GM12873 (cell line): ENCODE results near the gene PHACTR1.

Experiments
- TF ChIP-seq, protein P1 (sequence below): IDR thresholded peaks from 2 replicates; pipeline ENCODE4 v1.5.1; 2012; ENCODE audit warnings: low read depth, mild to moderate bottlenecking, moderate library complexity, low read length, control low read depth; ENCODE audit not compliant: insufficient read depth; ENCODE audit errors: missing control alignments

Gene PHACTR1

DNA sequence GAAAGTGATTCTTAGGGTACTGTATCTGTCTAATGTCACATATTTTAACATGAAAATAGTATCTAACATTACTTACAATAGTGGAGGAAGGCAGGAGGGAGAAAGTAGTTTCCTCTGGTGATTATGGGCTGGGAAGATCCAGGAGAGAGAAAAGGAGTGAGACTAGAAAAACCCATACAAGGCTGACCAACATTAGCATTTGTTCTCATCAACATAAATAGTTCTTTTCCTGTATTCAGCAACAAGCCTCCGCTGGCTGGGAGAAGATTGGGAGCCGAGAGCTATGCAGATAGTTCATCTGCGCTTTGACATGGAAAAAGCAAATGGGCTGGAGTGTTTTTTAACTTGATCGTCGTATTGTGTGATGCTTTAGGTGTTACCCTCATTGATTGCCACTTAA is 239.4 kb downstream of the PHACTR1 start:
- TF ChIP-seq, protein P1, sequence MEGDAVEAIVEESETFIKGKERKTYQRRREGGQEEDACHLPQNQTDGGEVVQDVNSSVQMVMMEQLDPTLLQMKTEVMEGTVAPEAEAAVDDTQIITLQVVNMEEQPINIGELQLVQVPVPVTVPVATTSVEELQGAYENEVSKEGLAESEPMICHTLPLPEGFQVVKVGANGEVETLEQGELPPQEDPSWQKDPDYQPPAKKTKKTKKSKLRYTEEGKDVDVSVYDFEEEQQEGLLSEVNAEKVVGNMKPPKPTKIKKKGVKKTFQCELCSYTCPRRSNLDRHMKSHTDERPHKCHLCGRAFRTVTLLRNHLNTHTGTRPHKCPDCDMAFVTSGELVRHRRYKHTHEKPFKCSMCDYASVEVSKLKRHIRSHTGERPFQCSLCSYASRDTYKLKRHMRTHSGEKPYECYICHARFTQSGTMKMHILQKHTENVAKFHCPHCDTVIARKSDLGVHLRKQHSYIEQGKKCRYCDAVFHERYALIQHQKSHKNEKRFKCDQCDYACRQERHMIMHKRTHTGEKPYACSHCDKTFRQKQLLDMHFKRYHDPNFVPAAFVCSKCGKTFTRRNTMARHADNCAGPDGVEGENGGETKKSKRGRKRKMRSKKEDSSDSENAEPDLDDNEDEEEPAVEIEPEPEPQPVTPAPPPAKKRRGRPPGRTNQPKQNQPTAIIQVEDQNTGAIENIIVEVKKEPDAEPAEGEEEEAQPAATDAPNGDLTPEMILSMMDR: no peak

DNA sequence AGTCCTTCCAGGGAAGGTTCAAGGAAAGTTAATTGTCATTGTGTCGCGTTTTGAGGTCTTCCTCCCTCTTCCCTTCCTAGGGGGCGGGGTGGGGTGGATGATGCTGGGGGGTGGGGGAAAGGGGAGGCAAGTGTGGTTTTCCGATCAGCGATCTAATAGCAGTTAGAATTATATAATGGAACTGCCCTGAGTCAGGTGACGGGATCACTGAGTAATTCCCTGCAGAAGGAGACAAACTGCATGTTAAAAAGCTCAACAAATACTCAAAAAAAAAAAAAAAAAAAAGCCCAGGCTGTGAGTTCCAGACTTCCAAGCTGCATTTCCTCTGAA is 240.4 kb downstream of the PHACTR1 start:
- TF ChIP-seq, protein P1: no peak

DNA sequence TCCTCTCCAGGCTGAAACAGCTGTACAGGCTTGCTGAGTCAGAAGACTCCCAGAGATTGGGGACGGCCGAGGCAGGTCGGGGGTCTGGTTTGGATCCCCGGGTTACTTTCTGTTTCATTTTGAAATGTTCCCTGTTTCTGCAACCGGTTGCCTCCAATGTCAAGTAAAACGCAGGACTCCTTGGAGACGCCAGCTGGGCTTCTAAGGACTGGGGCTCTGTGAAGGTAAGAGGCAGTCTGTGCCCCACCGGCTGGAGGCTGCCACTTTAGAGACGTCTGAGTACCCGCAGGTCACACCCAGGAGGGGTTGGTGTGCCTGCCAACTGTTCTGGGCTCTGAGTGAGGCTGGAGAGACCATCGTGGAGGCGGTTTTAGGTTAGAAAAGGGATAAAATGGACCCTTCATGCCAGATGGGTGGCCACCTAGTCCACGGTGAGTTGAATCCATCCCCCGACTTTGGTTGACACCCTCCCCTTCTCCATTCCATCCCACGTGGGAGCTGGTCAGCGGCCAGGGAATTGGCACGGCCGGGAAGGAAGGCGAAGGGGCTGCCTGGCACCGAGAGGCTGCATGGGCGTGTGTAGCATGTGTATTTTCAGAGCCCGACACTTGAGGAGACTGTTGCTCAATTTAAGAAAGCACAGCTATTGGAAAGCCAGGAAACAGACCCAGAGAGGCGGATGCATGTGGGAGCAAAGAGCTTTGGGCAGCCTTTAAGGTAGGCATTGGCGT is 240.9 kb downstream of the PHACTR1 start:
- TF ChIP-seq, protein P1: no peak

DNA sequence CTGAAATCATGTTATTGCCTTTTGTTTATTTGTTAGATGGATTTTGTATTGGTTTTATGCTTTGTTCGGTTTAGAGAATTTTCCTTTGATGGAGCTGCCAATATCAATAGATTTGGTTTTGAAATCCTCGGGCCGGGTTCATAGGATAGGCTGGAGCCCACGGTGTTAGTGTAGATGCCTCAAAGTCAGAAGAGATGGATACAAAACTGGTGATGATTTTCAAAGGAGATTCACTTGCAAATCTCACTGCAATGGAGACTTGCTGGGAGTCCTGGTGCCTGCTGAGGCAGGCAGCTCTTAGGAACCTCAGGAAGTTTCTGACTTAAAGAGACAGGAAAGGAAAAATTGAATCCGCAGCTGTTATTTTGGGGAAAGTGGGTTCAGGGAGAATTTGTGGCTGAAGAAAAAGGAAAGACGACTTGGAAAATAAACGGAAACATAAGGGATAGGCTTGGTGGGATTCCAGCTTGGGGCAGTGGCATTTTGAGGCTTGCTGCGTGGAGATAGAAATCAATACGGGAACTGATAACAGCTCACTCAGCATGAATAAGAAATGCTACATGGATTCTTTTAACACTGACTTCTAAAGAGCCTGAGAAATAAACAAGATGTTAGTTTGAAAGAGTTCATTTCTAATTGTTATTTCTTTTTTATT is 241.6 kb downstream of the PHACTR1 start:
- TF ChIP-seq, protein P1: no peak

DNA sequence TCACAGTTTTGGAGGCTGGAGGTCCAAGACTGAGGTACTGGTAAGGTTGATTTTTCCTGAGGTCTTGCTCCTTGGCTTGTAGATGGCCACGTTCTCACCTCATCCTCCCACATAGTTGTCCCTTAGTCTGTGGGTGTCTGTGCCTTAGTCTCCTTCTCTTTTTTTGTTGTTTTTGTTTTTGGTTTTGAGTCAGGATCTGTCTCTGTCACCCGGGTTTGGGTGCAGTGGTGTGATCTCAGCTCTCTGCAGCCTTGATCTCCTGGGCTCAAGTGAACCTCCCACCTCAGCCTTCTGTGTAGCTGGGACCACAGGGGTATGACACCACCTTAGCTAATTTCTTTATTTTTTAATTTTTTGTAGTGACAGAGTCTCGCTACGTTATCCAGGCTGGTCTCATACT is 245.2 kb downstream of the PHACTR1 start:
- TF ChIP-seq, protein P1: no peak

DNA sequence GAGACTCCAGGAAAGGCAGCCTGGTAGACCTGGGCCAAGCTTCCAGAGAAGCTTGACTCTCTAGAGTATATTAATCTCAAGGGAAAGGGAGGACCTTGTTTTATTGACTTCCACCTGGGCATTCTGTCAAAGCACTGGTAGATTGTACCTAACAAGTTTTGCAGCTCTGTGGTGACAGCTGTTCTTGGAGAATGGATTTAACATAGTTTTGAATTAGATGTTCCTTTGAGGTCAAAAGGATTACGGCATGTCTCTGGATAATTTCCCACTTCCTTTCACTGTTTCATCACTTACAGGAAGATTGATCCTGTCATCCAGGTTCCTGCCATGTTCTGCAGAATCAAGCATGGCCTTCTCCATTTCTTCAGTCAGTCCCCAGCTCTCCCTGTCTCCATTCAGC is 246.0 kb downstream of the PHACTR1 start:
- TF ChIP-seq, protein P1: no peak

DNA sequence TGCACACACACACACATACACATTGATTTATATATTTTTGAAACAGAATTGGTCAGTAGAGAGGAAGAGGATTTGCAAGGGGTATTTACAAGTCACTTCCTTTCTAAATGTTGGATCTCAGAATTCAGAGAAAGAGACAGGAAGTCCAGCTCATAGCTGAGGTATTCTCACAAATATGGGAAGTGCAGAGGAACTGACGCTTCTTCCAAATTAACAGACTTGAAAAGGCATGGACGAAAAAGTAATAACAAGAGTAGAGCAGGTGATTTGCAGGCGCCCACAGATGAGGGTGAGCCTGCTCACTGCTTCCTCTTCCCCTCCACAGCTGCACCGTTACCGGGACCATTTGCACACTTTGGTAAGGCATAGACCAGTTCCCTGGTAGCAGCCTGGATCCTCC is 246.4 kb downstream of the PHACTR1 start:
- TF ChIP-seq, protein P1: no peak
